ENCODE measurements around the gene NOX4.

The NOX4 gene

DNA sequence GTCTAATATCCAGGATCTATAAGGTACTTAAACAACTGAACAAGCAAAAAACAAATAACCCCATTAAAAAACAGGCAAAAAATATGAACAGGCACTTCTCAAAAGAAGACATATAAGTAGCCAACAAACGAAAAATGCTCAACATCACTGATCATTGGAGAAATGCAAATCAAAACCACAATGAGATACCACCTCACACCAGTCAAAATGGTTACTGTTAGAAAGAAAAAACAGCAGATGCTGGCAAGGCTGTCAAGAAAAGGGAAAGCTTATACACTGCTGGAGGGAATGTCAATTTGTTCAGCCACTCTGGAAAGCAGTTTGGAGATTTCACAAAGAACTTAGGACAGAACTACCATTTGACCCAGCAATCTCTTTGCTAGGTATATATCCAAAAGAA lies 30.6 kb upstream of the NOX4 start:
- H3K4me3 ChIP-seq (ENCODE audit: low read depth, low read length), result no peak overlapping the region
- TF ChIP-seq, protein P1, sequence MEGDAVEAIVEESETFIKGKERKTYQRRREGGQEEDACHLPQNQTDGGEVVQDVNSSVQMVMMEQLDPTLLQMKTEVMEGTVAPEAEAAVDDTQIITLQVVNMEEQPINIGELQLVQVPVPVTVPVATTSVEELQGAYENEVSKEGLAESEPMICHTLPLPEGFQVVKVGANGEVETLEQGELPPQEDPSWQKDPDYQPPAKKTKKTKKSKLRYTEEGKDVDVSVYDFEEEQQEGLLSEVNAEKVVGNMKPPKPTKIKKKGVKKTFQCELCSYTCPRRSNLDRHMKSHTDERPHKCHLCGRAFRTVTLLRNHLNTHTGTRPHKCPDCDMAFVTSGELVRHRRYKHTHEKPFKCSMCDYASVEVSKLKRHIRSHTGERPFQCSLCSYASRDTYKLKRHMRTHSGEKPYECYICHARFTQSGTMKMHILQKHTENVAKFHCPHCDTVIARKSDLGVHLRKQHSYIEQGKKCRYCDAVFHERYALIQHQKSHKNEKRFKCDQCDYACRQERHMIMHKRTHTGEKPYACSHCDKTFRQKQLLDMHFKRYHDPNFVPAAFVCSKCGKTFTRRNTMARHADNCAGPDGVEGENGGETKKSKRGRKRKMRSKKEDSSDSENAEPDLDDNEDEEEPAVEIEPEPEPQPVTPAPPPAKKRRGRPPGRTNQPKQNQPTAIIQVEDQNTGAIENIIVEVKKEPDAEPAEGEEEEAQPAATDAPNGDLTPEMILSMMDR (IDR thresholded peaks at IDR 0.05; ENCODE audit: insufficient read depth, low read depth, low read length, missing control alignments), result no peak
- DNase-seq (ENCODE audit: low read depth), result no peak

DNA sequence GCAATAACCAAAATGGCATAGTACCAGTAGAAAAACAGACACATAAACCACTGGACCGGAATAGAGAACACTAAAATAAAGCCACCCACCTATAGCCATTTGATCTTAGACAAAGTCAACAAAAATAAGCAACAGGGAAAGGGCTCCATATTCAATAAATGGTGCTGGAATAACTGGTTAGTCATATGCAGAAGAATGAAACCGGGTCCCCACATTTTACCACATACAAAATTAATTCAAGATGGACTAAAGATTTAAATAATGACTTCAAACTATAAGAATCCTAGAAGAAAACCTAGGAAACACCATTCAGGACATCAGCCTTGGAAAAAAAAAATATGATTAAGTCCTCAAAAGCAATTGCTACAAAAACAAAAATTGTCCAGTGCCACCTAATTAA lies 30.1 kb upstream of the NOX4 start:
- H3K4me3 ChIP-seq (ENCODE audit: low read depth, low read length), result no peak overlapping the region
- DNase-seq (ENCODE audit: low read depth), result no peak
- TF ChIP-seq, protein P1 (IDR thresholded peaks at IDR 0.05; ENCODE audit: insufficient read depth, low read depth, low read length, missing control alignments), result no peak

DNA sequence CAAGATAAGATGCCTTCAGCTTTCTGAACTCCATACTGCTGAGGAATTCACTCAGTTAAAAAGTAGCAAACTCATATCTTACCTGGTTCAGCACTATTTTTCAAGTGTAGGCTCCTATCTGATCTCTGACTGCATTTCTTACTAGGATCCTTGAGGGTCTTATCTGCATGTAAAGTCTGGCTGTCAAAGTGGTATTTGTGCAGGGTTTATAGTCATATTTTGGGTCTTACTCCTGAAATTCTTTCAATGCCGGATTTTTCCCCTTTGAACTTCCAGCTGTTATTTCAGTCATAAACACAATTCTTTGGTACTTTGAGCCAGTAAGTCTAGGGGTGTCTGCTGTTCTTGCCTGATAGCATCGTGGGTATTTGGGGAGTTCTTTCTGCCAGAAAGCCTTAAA lies 25.3 kb upstream of the NOX4 start:
- H3K4me3 ChIP-seq (ENCODE audit: low read depth, low read length), result no peak overlapping the region
- DNase-seq (ENCODE audit: low read depth), result no peak
- TF ChIP-seq, protein P1 (IDR thresholded peaks at IDR 0.05; ENCODE audit: insufficient read depth, low read depth, low read length, missing control alignments), result no peak

DNA sequence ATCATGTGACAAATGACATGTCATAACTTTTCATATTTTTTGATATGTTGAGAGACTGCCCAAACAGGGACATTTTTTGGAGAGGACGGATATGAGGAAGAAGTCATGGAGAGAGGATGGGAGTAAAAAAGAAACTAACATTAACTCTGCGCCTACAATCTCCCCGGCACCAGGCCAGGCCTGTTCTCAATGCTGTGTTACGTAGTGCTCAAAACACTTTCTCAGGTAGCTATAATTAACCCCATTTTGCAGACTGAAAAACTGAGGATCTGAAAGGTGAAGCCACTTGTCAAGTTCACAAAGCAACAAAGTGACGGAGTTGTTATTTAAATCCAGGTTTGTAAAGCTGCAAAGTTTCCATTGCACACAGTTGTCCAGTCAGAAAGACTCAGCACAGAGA lies 17.4 kb upstream of the NOX4 start:
- no peak overlapping the region for H3K4me3 ChIP-seq (ENCODE audit: low read depth, low read length)
- TF ChIP-seq, protein P1 (IDR thresholded peaks at IDR 0.05; ENCODE audit: insufficient read depth, low read depth, low read length, missing control alignments), result no peak
- no peak for DNase-seq (ENCODE audit: low read depth)

DNA sequence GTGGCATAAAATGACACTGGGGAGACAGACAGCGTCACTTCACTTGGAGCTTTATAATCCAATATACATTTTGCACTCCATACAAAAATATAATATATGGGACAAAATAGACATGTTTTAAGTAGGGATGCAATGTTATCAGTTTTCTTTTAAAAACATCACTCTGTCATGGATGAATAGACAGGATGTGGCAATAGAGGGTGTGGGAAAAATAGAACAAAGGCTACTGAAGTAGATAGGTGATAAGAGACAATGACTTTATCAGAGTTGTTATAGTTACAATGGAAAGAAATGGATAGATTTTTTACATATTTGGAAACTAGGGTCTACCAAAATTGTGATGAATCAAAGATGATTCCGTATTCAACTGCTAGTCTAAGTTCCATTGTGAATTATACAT lies 13.1 kb upstream of the NOX4 start:
- DNase-seq (ENCODE audit: low read depth), result no peak
- TF ChIP-seq, protein P1 (IDR thresholded peaks at IDR 0.05; ENCODE audit: insufficient read depth, low read depth, low read length, missing control alignments), result no peak
- H3K4me3 ChIP-seq (ENCODE audit: low read depth, low read length), result no peak overlapping the region

DNA sequence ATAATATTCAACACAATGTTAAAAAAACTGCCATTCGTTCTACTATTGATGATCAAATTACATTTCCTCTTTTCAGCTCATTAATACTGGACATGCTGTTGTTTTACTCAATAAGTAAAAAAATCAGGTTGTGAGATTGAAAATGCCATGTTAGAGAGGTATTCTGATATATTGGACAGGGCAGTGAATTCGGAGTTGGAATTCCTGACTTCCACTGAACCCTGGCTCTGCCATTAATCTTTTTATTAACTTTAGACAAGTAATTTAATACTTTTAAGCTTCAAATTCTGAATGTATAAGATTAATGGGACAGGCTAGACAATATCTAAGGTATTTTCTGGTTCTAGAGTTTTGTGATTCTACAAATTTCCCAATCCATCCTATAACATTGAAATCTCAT lies 12.2 kb upstream of the NOX4 start:
- TF ChIP-seq, protein P1 (IDR thresholded peaks at IDR 0.05; ENCODE audit: insufficient read depth, low read depth, low read length, missing control alignments), result no peak
- no peak for DNase-seq (ENCODE audit: low read depth)
- H3K4me3 ChIP-seq (ENCODE audit: low read depth, low read length), result no peak overlapping the region

DNA sequence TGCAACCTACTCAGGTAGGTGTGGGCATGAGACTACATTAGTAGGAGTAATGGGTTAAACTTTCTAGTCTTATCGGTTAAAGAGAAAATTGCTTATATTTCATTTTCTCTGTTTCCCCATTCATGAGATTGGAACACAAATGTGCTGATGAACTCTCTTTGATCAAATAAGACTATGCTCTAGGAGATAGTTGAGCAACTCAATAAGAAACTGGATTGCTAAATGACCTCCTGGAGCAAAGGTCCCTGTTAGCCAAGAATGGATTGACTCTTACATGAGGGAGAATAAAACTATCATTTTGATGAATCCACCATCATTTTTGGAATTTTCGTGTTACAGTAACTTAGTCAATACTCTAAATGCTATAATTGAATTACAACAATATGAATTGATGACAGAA lies 11.1 kb upstream of the NOX4 start:
- DNase-seq (ENCODE audit: low read depth), result no peak
- H3K4me3 ChIP-seq (ENCODE audit: low read depth, low read length), result no peak overlapping the region
- TF ChIP-seq, protein P1 (IDR thresholded peaks at IDR 0.05; ENCODE audit: insufficient read depth, low read depth, low read length, missing control alignments), result no peak
